Neural progenitor cell (in vitro differentiated cells): ENCODE data around the gene ANXA2R.

Source experiments
- CTCF ChIP-seq: fragments of 200-600 bp; sonication (generic); IDR thresholded peaks from 2 replicates; pipeline ENCODE4 v1.5.1; 2017; ENCODE audit warnings: antibody characterized with exemption, mild to moderate bottlenecking
- EZH2 ChIP-seq: fragments of 200-600 bp; sonication (generic); IDR thresholded peaks from 2 replicates; pipeline ENCODE4 v1.6.1; 2017; ENCODE audit warnings: antibody characterized with exemption, mild to moderate bottlenecking, moderate library complexity
- EZH2phosphoT487 ChIP-seq: fragments of 200-600 bp; sonication (generic); IDR thresholded peaks from 2 replicates; pipeline ENCODE4 v1.6.1; 2017; ENCODE audit warnings: antibody characterized with exemption

- TF ChIP-seq CTCF (no peak), EZH2 (peak; percentile 42), EZH2phosphoT487 (no peak)
Observed at GRCh38 chr5:43016217-43016779, 23.8 kb downstream of the ANXA2R start.
